Fibroblast of the aortic adventitia (primary cell): ENCODE results near the gene KIAA0513. TPM values are rescaled to one million over a fixed set of nuclear protein-coding genes. Genes with fewer than 3 reads are reported as not detected.

Source experiments
- DNase-seq: peaks from one replicate; pipeline ENCODE4 v3.0.0-alpha.2; 2010; ENCODE audit warnings: low read depth
- H3K4me3 ChIP-seq: 2 replicates; pipeline ENCODE4 v1.5.1; 2011; ENCODE audit warnings: low read depth, mild to moderate bottlenecking, control low read depth, low read length, moderate library complexity
- total RNA-seq: library from RNA; depleted of rRNA; stranded (reverse); fragments of >200 nt; gene quantifications from 2 replicates; pipeline ENCODE4 v1.2.3, GENCODE V29; 2012; ENCODE audit warnings: low replicate concordance
- TF ChIP-seq, protein P1 (sequence below): IDR thresholded peaks from 2 replicates; pipeline ENCODE4 v1.5.1; 2011; ENCODE audit warnings: mild to moderate bottlenecking, low read length, control low read depth, inconsistent platforms; ENCODE audit not compliant: insufficient read depth

KIAA0513 gene
- total RNA-seq, 1 donor, result 28.3 TPM

DNA sequence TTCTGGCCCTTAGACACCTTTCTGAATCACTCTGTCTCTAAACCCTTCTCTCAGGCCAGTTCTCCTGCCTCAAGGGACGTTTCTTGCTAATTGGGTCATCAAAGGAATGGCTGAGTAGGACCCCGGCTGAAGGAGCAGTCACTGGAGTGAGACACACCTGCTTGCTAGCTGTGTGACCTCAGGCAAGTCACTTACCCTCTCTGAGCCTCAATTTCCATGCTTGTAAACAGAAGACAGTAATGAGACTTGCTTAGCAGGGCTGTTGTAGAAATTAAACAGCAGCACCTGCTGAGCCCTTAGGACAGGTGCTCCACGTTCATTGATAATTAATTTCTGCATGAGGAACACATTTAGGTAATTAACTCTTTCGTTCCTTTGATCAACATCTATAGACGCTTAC, 77.9 kb downstream of the KIAA0513 start:
- TF ChIP-seq, protein P1, sequence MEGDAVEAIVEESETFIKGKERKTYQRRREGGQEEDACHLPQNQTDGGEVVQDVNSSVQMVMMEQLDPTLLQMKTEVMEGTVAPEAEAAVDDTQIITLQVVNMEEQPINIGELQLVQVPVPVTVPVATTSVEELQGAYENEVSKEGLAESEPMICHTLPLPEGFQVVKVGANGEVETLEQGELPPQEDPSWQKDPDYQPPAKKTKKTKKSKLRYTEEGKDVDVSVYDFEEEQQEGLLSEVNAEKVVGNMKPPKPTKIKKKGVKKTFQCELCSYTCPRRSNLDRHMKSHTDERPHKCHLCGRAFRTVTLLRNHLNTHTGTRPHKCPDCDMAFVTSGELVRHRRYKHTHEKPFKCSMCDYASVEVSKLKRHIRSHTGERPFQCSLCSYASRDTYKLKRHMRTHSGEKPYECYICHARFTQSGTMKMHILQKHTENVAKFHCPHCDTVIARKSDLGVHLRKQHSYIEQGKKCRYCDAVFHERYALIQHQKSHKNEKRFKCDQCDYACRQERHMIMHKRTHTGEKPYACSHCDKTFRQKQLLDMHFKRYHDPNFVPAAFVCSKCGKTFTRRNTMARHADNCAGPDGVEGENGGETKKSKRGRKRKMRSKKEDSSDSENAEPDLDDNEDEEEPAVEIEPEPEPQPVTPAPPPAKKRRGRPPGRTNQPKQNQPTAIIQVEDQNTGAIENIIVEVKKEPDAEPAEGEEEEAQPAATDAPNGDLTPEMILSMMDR, result no peak
- no peak overlapping the region for H3K4me3 ChIP-seq
- no peak for DNase-seq

DNA sequence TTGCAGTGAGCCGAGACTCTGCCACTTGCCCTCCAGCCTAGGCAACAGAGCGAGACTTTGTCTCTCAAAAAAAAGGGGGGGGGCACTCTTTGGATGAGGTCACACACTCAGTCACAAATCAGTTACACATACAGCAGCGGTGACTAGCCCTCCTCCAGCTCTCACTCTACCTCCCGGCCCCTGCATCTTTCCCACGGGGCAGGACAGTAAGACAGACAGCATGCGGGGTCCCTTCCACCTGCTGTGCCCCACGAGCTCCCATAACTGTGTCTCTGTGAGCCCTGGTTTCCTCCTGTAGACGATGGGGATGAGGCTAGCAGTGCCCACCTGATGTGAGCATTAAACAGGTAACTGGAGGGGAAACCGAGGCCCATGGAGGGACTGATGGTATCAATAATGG, 79.5 kb downstream of the KIAA0513 start:
- no peak for DNase-seq
- TF ChIP-seq, protein P1, result no peak

DNA sequence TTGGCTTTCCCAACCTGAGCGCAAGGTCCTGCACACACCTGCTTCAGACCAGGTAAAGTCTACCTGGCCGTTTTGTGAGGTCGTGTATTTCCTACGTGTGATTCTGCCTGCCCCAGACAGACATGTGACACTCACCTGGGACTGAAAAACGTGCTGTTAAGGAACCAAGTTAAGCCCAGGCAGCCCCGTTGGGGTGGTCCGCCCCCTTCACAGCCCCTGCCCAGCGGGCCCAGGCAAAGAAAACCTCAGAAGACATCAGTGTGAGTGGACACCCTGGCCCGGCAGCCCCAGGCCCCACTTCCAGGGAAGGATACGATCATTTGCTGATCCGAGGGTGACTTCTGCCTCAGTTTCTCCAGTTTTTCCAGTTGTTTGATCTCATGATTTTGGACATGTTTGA, 79.9 kb downstream of the KIAA0513 start:
- no peak for DNase-seq

More for the DNA sequence above, 79.5 kb downstream of the KIAA0513 start:
- H3K4me3 ChIP-seq, result no peak overlapping the region

DNA sequence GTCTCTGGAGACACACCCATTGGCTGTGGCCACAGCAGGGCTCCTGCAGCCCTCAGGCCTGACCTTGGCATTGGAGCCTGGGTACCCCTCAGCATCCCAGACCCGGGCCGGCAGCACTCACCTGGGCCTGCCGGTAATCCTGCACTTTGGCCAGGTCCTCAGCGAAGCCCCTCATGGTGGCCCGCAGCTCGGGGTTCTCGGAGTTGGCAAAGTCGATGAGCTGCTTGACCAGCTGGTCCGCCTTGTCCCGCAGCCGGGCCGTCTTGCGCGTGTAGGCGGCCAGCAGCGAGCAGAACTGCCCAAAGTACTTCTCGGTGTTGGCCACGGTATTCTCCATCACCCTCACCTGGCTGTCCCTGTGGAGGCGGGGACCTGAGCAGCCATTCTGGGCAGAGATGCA, 82.5 kb downstream of the KIAA0513 start:
- DNase-seq, result no peak
- no peak overlapping the region for H3K4me3 ChIP-seq
- TF ChIP-seq, protein P1, result no peak

More for the DNA sequence above, 79.9 kb downstream of the KIAA0513 start:
- H3K4me3 ChIP-seq, result no peak overlapping the region
- TF ChIP-seq, protein P1, result no peak

DNA sequence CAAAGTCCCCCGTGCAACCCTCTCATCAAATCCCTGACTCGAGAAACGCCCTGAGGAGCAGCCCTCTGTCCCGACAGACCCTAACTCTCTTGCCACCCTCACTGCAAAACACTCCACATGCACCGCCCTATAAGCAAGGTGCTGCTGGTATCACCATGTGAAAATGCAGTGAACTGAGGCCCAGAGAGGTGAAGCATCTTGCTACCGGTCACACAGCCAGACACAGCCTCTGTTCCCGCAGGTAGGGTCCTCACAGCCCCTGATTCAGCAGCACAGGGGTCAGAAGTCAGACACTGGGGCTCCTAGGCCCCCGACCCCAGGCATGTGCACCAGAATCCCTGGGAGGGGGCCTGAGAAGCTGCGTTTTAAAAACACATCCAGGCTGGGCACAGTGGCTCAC, 83.6 kb downstream of the KIAA0513 start:
- H3K4me3 ChIP-seq, result no peak overlapping the region
- TF ChIP-seq, protein P1, result no peak
- no peak for DNase-seq

DNA sequence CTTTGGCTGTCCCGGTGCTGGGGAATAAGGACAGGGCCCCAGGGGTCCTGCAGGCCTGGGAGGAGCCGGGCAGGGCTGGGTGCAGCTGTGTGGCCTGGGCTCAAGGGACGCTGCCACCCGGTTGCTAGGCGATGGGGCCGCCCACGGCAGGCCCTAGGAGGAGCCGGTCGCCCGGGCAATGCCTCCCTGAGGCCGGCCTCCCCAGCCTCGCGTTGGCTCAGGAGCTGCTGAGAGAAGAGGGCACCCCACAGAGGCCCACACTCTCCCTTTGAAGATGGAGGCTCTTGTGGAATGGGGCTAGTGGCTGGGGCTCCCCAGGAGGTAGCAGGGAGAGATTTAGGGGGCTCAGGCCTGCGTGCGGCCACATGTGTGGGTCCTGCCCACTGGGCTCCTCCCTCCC, 84.8 kb downstream of the KIAA0513 start, which contains the start of gene CIBAR2:
TSS of gene CIBAR2 (minus strand) at position 109 of the 400 bp plus-strand sequence. CDS start 120 bp downstream, outside the sequence.
- TF ChIP-seq, protein P1, result no peak
- H3K4me3 ChIP-seq, result no peak within 1 kb of the TSS
- no peak for DNase-seq

DNA sequence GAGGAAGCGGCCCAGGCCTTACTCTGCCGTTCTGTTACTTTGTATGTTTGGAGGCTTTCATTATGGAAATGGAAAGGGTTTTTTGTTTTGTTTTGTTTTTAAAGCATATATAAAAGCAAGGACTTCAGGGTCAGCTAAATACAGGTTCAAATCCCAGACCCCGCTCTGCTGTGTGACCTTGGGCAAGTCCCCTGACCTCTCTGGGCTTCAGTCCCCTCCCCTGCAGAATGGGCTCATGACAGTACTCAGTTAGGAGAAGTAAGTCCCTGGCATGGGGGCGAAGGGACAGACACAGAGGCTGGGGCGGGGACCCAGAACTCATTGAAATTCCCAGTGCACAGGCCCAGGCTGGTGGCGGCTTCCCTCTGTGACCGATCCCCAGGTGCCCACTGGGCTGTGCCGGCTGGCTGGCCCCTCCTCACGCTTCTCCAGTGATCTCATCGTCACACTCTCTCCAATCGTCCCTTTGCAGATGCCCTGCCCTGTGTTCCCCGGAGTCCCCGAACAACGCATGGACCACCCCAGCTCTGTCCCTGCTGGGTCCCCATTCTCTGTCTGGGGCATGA, 85.7 kb downstream of the KIAA0513 start:
- TF ChIP-seq, protein P1, result no peak
- H3K4me3 ChIP-seq, result no peak overlapping the region
- DNase-seq, result no peak
